ENCODE data around the gene ERLIN1. TPM values are rescaled to one million over a fixed set of nuclear protein-coding genes. Genes with fewer than 3 reads are reported as not detected.

ERLIN1 gene
- total and polyA plus RNA-seq, 3 experiments from 2014 or later = 11.8 to 27.7 (median 26.9) TPM

- Histone ChIP-seq H3K36me3 (ENCODE audit: insufficient read depth, low read length) (peaks cover 20% of the 10 kb centered on the region), H3K27ac (ENCODE audit: low read depth, low read length) (no peak overlapping the region), H3K4me1 (ENCODE audit: insufficient read depth, low read length) (no peaks in the 10 kb centered on the region), H3K4me3 (ENCODE audit: low read length) (no peak overlapping the region), H3K27me3 (ENCODE audit: insufficient read depth, low read length, poor library complexity, severe bottlenecking) (no peaks in the 10 kb centered on the region), H3K9me3 (ENCODE audit: low read length) (no peaks in the 10 kb centered on the region)
- POLR2A ChIA-PET = no interaction called here
- Mint-ChIP-seq H3K4me3 (no peak overlapping the region), H3K9me3 (no peaks in the 10 kb centered on the region), H3K27me3 (no peaks in the 10 kb centered on the region), H3K36me3 (peaks cover 6 to 87% (median 30%) of the 10 kb centered on the region in 3 donors), H3K27ac (peak overlapping the region in 3 of 8 donors; percentile 12 to 78 (median 68)), H3K4me1 (peaks cover 2 to 11% (median 3%) of the 10 kb centered on the region in 3 donors)
- DNase-seq = no peak
- CTCF ChIA-PET = no interaction called here
Measured at GRCh38 chr10:100204370-100204769, 18.5 kb upstream of the ERLIN1 start.

- H3K36me3 Mint-ChIP-seq = peaks cover 6 to 84% (median 27%) of the 10 kb centered on the region in 3 donors
- DNase-seq = no peak
- ChIA-PET CTCF (no interaction called here), POLR2A (no interaction called here)
- Histone ChIP-seq H3K36me3 (ENCODE audit: insufficient read depth, low read length) (peaks cover 25% of the 10 kb centered on the region), H3K27me3 (ENCODE audit: insufficient read depth, low read length, poor library complexity, severe bottlenecking) (no peaks in the 10 kb centered on the region), H3K4me3 (ENCODE audit: low read length) (no peak overlapping the region), H3K27ac (ENCODE audit: low read depth, low read length) (no peak overlapping the region), H3K4me1 (ENCODE audit: insufficient read depth, low read length) (no peaks in the 10 kb centered on the region), H3K9me3 (ENCODE audit: low read length) (no peaks in the 10 kb centered on the region)
- no peaks in the 10 kb centered on the region for H3K9me3 Mint-ChIP-seq
- no peak overlapping the region for H3K27ac Mint-ChIP-seq
- peaks cover 2 to 11% (median 3%) of the 10 kb centered on the region in 3 donors for H3K4me1 Mint-ChIP-seq
- no peak overlapping the region for H3K4me3 Mint-ChIP-seq
- H3K27me3 Mint-ChIP-seq = no peaks in the 10 kb centered on the region
Measured at GRCh38 chr10:100201549-100201948, 15.7 kb upstream of the ERLIN1 start.

- no peak overlapping the region for H3K27ac Mint-ChIP-seq
- Histone ChIP-seq H3K27ac (ENCODE audit: low read depth, low read length) (no peak overlapping the region), H3K27me3 (ENCODE audit: insufficient read depth, low read length, poor library complexity, severe bottlenecking) (no peaks in the 10 kb centered on the region), H3K36me3 (ENCODE audit: insufficient read depth, low read length) (peaks cover 38% of the 10 kb centered on the region), H3K4me1 (ENCODE audit: insufficient read depth, low read length) (no peaks in the 10 kb centered on the region), H3K4me3 (ENCODE audit: low read length) (no peak overlapping the region), H3K9me3 (ENCODE audit: low read length) (no peaks in the 10 kb centered on the region)
- no peaks in the 10 kb centered on the region for H3K27me3 Mint-ChIP-seq
- H3K9me3 Mint-ChIP-seq = no peaks in the 10 kb centered on the region
- peaks cover 9 to 75% (median 19%) of the 10 kb centered on the region in 3 donors for H3K36me3 Mint-ChIP-seq
- DNase-seq = no peak
- CTCF ChIA-PET = no interaction called here
- H3K4me3 Mint-ChIP-seq = no peak overlapping the region
- POLR2A ChIA-PET = no interaction called here
- peaks cover 2 to 8% (median 7%) of the 10 kb centered on the region in 3 donors for H3K4me1 Mint-ChIP-seq
Measured at GRCh38 chr10:100194711-100195110, 8.9 kb upstream of the ERLIN1 start.

GRCh38 chr10:100192350-100192749 lies 6.5 kb upstream of the ERLIN1 start:
- peak overlapping the region in 1 of 8 donors; percentile 32 for H3K27ac Mint-ChIP-seq
- ChIA-PET CTCF (no interaction called here), POLR2A (no interaction called here)
- H3K36me3 Mint-ChIP-seq = peaks cover 9 to 67% (median 17%) of the 10 kb centered on the region in 3 donors
- no peaks in the 10 kb centered on the region for H3K27me3 Mint-ChIP-seq
- Histone ChIP-seq H3K4me1 (ENCODE audit: insufficient read depth, low read length) (peaks cover 2% of the 10 kb centered on the region), H3K4me3 (ENCODE audit: low read length) (no peak overlapping the region), H3K36me3 (ENCODE audit: insufficient read depth, low read length) (peaks cover 35% of the 10 kb centered on the region), H3K27me3 (ENCODE audit: insufficient read depth, low read length, poor library complexity, severe bottlenecking) (no peaks in the 10 kb centered on the region), H3K9me3 (ENCODE audit: low read length) (no peaks in the 10 kb centered on the region), H3K27ac (ENCODE audit: low read depth, low read length) (no peak overlapping the region)
- H3K4me3 Mint-ChIP-seq = no peak overlapping the region
- no peak for DNase-seq
- H3K9me3 Mint-ChIP-seq = no peaks in the 10 kb centered on the region
- H3K4me1 Mint-ChIP-seq = peaks cover 10 to 27% (median 27%) of the 10 kb centered on the region in 3 donors

GRCh38 chr10:100186253-100187212 lies 704 bp upstream of the ERLIN1 start:
- Histone ChIP-seq H3K4me1 (ENCODE audit: insufficient read depth, low read length) (peaks cover 17% of the 10 kb centered on the region), H3K27me3 (ENCODE audit: insufficient read depth, low read length, poor library complexity, severe bottlenecking) (no peaks in the 10 kb centered on the region), H3K27ac (ENCODE audit: low read depth, low read length) (peak overlapping the region; percentile 80), H3K9me3 (ENCODE audit: low read length) (no peaks in the 10 kb centered on the region), H3K4me3 (ENCODE audit: low read length) (peak overlapping the region; percentile 71), H3K36me3 (ENCODE audit: insufficient read depth, low read length) (peaks cover 16% of the 10 kb centered on the region)
- Mint-ChIP-seq H3K9me3 (no peaks in the 10 kb centered on the region), H3K4me1 (peaks cover 45 to 74% (median 69%) of the 10 kb centered on the region in 3 donors), H3K4me3 (peak overlapping the region; percentile 94 to 99 (median 96)), H3K27ac (peak overlapping the region; percentile 90 to 99 (median 96)), H3K27me3 (no peaks in the 10 kb centered on the region), H3K36me3 (peaks cover 9 to 54% (median 19%) of the 10 kb centered on the region in 3 donors)
- POLR2A ChIA-PET = interaction anchor here (1.0 kb wide), 1 partner anchor 19 kb away, joined by 5 read pairs; no protein-coding TSS in a partner anchor
- peak in 3 of 5 donors; percentile 4 to 44 (median 5) for DNase-seq
- CTCF ChIA-PET = no interaction called here

- H3K27ac Mint-ChIP-seq = peak overlapping the region; percentile 90 to 99 (median 96)
- H3K27me3 Mint-ChIP-seq = no peaks in the 10 kb centered on the region
- H3K4me1 Mint-ChIP-seq = peaks cover 56 to 77% (median 77%) of the 10 kb centered on the region in 3 donors
- H3K36me3 Mint-ChIP-seq = peaks cover 0 to 51% (median 14%) of the 10 kb centered on the region in 3 donors
- ChIA-PET CTCF (no interaction called here), POLR2A (no interaction called here)
- no peaks in the 10 kb centered on the region for H3K27me3 ChIP-seq (ENCODE audit: insufficient read depth, low read length, poor library complexity, severe bottlenecking)
- H3K9me3 Mint-ChIP-seq = no peaks in the 10 kb centered on the region
- H3K27ac ChIP-seq (ENCODE audit: low read depth, low read length) = peak overlapping the region; percentile 80
- H3K36me3 ChIP-seq (ENCODE audit: insufficient read depth, low read length) = peaks cover 4% of the 10 kb centered on the region
- H3K4me1 ChIP-seq (ENCODE audit: insufficient read depth, low read length) = peaks cover 17% of the 10 kb centered on the region
- peak overlapping the region; percentile 94 to 99 (median 96) for H3K4me3 Mint-ChIP-seq
- peak overlapping the region; percentile 71 for H3K4me3 ChIP-seq (ENCODE audit: low read length)
- no peak for DNase-seq
- H3K9me3 ChIP-seq (ENCODE audit: low read length) = no peaks in the 10 kb centered on the region
Measured at GRCh38 chr10:100184840-100185239, 989 bp downstream of the ERLIN1 start.

- Mint-ChIP-seq H3K27me3 (no peaks in the 10 kb centered on the region), H3K36me3 (peaks cover 0 to 49% (median 14%) of the 10 kb centered on the region in 3 donors), H3K27ac (peak overlapping the region; percentile 90 to 99 (median 96)), H3K4me1 (peaks cover 56 to 78% (median 77%) of the 10 kb centered on the region in 3 donors), H3K9me3 (no peaks in the 10 kb centered on the region), H3K4me3 (peak overlapping the region; percentile 94 to 99 (median 96))
- no peaks in the 10 kb centered on the region for H3K9me3 ChIP-seq (ENCODE audit: low read length)
- peaks cover 17% of the 10 kb centered on the region for H3K4me1 ChIP-seq (ENCODE audit: insufficient read depth, low read length)
- H3K36me3 ChIP-seq (ENCODE audit: insufficient read depth, low read length) = peaks cover 4% of the 10 kb centered on the region
- CTCF ChIA-PET = no interaction called here
- H3K4me3 ChIP-seq (ENCODE audit: low read length) = peak overlapping the region; percentile 71
- DNase-seq = no peak
- POLR2A ChIA-PET = no interaction called here
- H3K27ac ChIP-seq (ENCODE audit: low read depth, low read length) = peak overlapping the region; percentile 80
- no peaks in the 10 kb centered on the region for H3K27me3 ChIP-seq (ENCODE audit: insufficient read depth, low read length, poor library complexity, severe bottlenecking)
Measured at GRCh38 chr10:100184426-100184825, 1.4 kb downstream of the ERLIN1 start.

GRCh38 chr10:100183481-100183880 lies 2.3 kb downstream of the ERLIN1 start:
- H3K4me1 Mint-ChIP-seq = peaks cover 55 to 74% (median 70%) of the 10 kb centered on the region in 3 donors
- ChIA-PET CTCF (no interaction called here), POLR2A (no interaction called here)

More at GRCh38 chr10:100183481-100183880, 2.3 kb downstream of the ERLIN1 start:
- Histone ChIP-seq H3K4me1 (ENCODE audit: insufficient read depth, low read length) (peaks cover 17% of the 10 kb centered on the region), H3K9me3 (ENCODE audit: low read length) (no peaks in the 10 kb centered on the region), H3K36me3 (ENCODE audit: insufficient read depth, low read length) (peaks cover 4% of the 10 kb centered on the region), H3K4me3 (ENCODE audit: low read length) (no peak overlapping the region), H3K27ac (ENCODE audit: low read depth, low read length) (no peak overlapping the region), H3K27me3 (ENCODE audit: insufficient read depth, low read length, poor library complexity, severe bottlenecking) (no peaks in the 10 kb centered on the region)
- H3K36me3 Mint-ChIP-seq = peaks cover 0 to 49% (median 14%) of the 10 kb centered on the region in 3 donors
- no peaks in the 10 kb centered on the region for H3K27me3 Mint-ChIP-seq
- H3K9me3 Mint-ChIP-seq = no peaks in the 10 kb centered on the region
- H3K27ac Mint-ChIP-seq = peak overlapping the region in 7 of 8 donors; percentile 21 to 91 (median 79)
- H3K4me3 Mint-ChIP-seq = peak overlapping the region in 2 of 7 donors; percentile 57 to 58
- DNase-seq = no peak

Data from CD8-positive, alpha-beta memory T cell (primary cell).